ENCODE results near the gene ROBO4. TPM values are rescaled to one million over a fixed set of nuclear protein-coding genes. Genes with fewer than 3 reads are reported as not detected.

The ROBO4 gene
- total and polyA plus RNA-seq, 5 donors from 2014 or later: 0.05 to 1.0 TPM; not detected in 3

DNA sequence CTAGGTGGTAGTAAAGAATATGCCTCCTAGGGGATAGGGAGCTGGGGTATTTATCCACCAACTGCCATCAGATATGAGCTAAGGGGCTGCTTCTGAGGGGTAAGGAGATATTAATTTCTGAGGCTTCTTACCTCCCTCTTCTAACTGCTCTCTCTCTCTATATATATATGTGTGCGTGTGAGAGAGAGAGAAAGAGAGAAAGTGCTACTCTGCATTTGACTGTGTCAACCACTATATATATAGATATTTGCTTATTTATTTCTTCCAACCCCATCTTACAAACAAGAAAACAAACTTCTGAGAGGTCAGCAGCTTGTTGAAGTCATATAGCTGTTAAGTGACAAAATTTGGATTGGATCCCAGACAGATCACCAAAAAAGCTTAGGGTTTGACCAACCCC lies 44.0 kb upstream of the ROBO4 start:
- H3K27ac Mint-ChIP-seq: no peak overlapping the region
- H3K4me3 Mint-ChIP-seq: no peak overlapping the region
- peaks cover 0 to 13% (median 6%) of the 10 kb centered on the region in 4 donors for H3K4me1 Mint-ChIP-seq

DNA sequence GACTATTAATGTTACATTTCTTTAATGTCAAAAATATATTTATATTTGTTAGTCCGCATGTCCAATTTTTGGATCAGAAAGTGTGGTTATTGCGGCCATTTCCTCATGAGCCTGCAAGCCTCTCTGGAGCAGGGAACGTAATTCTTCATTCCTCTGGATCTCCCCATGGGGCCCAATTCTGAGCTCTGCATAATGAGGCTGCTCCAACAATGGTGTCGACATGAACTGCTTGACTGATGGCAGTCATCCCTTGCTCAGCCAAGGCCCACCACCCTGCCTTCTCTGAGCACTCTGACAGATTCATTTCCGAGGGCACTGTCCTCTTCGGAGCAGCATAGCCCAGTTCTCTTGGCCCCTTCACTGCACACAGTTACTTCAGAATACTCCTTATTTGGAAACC lies 41.3 kb upstream of the ROBO4 start:
- no peak overlapping the region for H3K27ac ChIP-seq (ENCODE audit: insufficient read depth, low read length, poor library complexity, severe bottlenecking)
- peaks cover 29% of the 10 kb centered on the region for H3K27me3 Mint-ChIP-seq
- no peak for ATAC-seq (ENCODE audit: low read depth in 2 of 2)
- H3K27me3 ChIP-seq (ENCODE audit: control insufficient read depth, insufficient read depth, low read length): peaks cover 7% of the 10 kb centered on the region
- no peak overlapping the region for H3K4me3 ChIP-seq (ENCODE audit: low read depth, low read length)
- no peak overlapping the region for H3K27ac Mint-ChIP-seq
- H3K36me3 ChIP-seq (ENCODE audit: control insufficient read depth, insufficient read depth, low read length): no peaks in the 10 kb centered on the region
- no peaks in the 10 kb centered on the region for H3K36me3 Mint-ChIP-seq
- H3K4me3 Mint-ChIP-seq: no peak overlapping the region
- no peak for DNase-seq
- H3K9me3 Mint-ChIP-seq: peaks cover 0 to 3% (median 0%) of the 10 kb centered on the region in 7 donors
- peaks cover 0 to 13% (median 5%) of the 10 kb centered on the region in 4 donors for H3K4me1 Mint-ChIP-seq
- H3K9me3 ChIP-seq (ENCODE audit: control insufficient read depth in 2 of 2, low read length in 2 of 2): no peaks in the 10 kb centered on the region
- no peaks in the 10 kb centered on the region for H3K4me1 ChIP-seq (ENCODE audit: control insufficient read depth, insufficient read depth, low read length, poor library complexity, severe bottlenecking)

More for the DNA sequence above, 44.0 kb upstream of the ROBO4 start:
- Histone ChIP-seq H3K4me1 (ENCODE audit: control insufficient read depth, insufficient read depth, low read length, poor library complexity, severe bottlenecking) (no peaks in the 10 kb centered on the region), H3K9me3 (ENCODE audit: control insufficient read depth in 2 of 2, low read length in 2 of 2) (no peaks in the 10 kb centered on the region), H3K4me3 (ENCODE audit: low read depth, low read length) (no peak overlapping the region), H3K27ac (ENCODE audit: insufficient read depth, low read length, poor library complexity, severe bottlenecking) (no peak overlapping the region), H3K36me3 (ENCODE audit: control insufficient read depth, insufficient read depth, low read length) (no peaks in the 10 kb centered on the region), H3K27me3 (ENCODE audit: control insufficient read depth, insufficient read depth, low read length) (peaks cover 7% of the 10 kb centered on the region)
- Mint-ChIP-seq H3K9me3 (peaks cover 0 to 3% (median 0%) of the 10 kb centered on the region in 7 donors), H3K27me3 (peaks cover 24% of the 10 kb centered on the region), H3K36me3 (no peaks in the 10 kb centered on the region)
- DNase-seq (no peak), ATAC-seq (ENCODE audit: low read depth in 2 of 2) (no peak)

DNA sequence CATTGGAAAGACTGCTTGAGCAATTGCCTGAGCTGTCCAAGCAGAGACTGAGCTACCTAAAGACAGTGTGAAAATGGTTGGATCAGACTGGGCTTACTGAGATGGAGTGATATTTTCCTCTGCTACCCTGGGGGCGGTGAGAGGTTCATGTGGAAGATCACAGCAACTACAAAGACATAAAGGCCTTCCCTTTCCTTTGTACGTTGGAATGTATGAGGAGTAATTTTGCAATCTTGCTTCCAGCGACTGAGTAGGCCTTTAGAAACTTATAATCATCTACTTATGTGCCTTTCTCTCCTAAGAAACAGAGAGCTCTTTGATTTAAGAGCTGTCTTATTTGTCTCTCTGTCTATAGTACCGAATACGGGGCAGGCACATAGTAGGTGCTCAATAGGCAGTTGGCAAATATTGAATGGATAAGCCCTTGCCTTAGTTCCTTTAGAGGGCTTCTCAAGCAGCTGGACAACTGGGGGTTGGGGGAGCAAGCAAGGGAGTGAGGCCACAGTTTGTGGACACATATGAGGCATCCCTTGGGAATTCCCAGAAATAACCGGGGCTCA lies 40.6 kb upstream of the ROBO4 start:
- Mint-ChIP-seq H3K9me3 (peaks cover 0 to 1% (median 0%) of the 10 kb centered on the region in 7 donors), H3K4me3 (no peak overlapping the region), H3K27me3 (peaks cover 24% of the 10 kb centered on the region), H3K4me1 (peaks cover 0 to 7% (median under 1%) of the 10 kb centered on the region in 4 donors), H3K36me3 (no peaks in the 10 kb centered on the region), H3K27ac (no peak overlapping the region)
- no peaks in the 10 kb centered on the region for H3K9me3 ChIP-seq (ENCODE audit: control insufficient read depth in 2 of 2, low read length in 2 of 2)
- DNase-seq (no peak), ATAC-seq (ENCODE audit: low read depth in 2 of 2) (no peak)
- H3K36me3 ChIP-seq (ENCODE audit: control insufficient read depth, insufficient read depth, low read length): no peaks in the 10 kb centered on the region
- peaks cover 7% of the 10 kb centered on the region for H3K27me3 ChIP-seq (ENCODE audit: control insufficient read depth, insufficient read depth, low read length)
- no peaks in the 10 kb centered on the region for H3K4me1 ChIP-seq (ENCODE audit: control insufficient read depth, insufficient read depth, low read length, poor library complexity, severe bottlenecking)
- H3K27ac ChIP-seq (ENCODE audit: insufficient read depth, low read length, poor library complexity, severe bottlenecking): no peak overlapping the region
- no peak overlapping the region for H3K4me3 ChIP-seq (ENCODE audit: low read depth, low read length)

DNA sequence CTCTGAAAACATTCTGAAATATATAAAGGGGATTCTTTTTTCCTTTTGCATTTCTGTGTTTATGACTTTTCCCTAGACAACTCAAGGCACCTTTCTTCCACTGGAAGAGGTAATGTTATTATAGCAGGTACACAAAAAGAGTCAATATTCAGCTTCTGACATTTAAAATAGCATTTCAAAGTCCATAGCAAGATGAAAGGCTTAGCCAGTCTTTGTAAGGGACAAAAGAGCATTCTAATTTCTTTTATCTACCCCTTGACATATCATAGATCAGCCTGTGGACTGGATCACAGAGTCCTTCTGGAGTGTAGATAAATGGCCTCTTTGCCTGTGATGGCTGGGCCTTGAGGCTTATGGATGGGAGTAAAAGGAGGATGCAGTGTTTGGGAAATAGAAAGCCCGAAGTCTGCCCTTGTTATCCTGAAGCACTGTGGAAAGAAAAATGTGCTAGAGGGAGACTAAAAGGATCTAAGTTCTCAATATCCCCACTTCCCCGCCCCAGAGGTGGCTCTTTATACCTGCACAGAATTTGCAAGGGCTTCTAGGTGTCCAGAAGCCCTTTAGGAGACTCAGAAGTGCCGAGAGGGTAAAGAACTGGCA lies 39.8 kb upstream of the ROBO4 start:
- H3K4me3 ChIP-seq (ENCODE audit: low read depth, low read length): no peak overlapping the region
- peaks cover 24% of the 10 kb centered on the region for H3K27me3 Mint-ChIP-seq
- peaks cover 0 to 2% (median 0%) of the 10 kb centered on the region in 4 donors for H3K4me1 Mint-ChIP-seq
- no peaks in the 10 kb centered on the region for H3K4me1 ChIP-seq (ENCODE audit: control insufficient read depth, insufficient read depth, low read length, poor library complexity, severe bottlenecking)
- no peak for ATAC-seq (ENCODE audit: low read depth in 2 of 2)
- H3K27me3 ChIP-seq (ENCODE audit: control insufficient read depth, insufficient read depth, low read length): peaks cover 7% of the 10 kb centered on the region
- no peaks in the 10 kb centered on the region for H3K9me3 Mint-ChIP-seq
- H3K4me3 Mint-ChIP-seq: no peak overlapping the region
- no peak for DNase-seq
- H3K36me3 ChIP-seq (ENCODE audit: control insufficient read depth, insufficient read depth, low read length): no peaks in the 10 kb centered on the region
- no peak overlapping the region for H3K27ac ChIP-seq (ENCODE audit: insufficient read depth, low read length, poor library complexity, severe bottlenecking)
- H3K36me3 Mint-ChIP-seq: no peaks in the 10 kb centered on the region
- no peaks in the 10 kb centered on the region for H3K9me3 ChIP-seq (ENCODE audit: control insufficient read depth in 2 of 2, low read length in 2 of 2)
- no peak overlapping the region for H3K27ac Mint-ChIP-seq

DNA sequence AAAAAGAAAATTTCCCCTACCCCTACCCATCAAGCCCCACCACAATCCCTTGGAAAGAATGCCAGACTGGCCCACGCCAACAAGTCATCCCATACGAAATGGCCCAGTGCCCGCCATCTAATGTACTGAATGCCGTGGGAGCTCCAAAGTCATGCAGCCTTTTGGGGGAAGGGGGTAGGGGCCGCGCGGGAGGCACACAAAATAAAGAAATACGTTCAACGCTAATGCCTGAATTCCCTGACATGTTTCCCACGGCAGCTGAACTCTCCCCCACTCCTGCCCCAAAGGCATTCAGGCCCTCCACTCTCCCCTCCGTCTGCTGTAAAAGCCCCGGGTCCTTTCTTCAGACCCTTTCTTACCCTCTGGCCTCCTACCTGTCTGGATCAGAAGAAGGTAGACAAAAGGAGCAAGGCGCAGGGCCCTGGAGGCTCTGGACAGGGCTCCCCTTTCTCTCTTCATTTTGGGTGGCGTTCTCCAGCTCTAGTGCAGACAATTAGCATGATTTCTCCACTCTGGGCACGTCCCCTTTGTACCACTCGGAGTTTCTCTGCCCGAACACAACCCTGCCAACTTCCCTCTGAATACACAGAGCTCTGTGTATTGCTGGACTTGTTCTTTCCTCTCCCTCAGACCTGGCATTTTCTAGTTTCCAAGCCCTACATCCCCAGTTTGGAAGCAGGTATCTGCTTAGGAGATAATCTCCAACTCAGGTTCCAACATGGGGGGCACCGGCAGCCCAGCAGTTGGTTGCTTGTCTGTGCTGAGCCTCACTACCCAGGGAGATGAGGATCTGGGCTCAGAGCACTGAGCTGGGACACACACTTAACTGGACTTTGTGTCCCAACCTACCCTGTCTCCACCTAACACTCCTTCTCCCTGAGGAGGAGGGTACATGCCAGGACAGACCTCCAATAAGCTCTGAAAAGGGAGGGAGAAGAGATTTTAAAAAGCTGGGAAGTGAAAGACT lies 38.2 kb upstream of the ROBO4 start, which contains the start of gene HEPACAM:
Gene HEPACAM, minus strand, starts transcription at position 500 of the 967 bp plus-strand sequence. Its CDS starts 41 bp downstream, at position 459.
- Mint-ChIP-seq H3K27me3 (peaks cover 16% of the 10 kb centered on the region), H3K4me3 (no peak within 1 kb of the TSS), H3K9me3 (no peaks in the 10 kb centered on the region), H3K36me3 (no peaks in the 10 kb centered on the region), H3K27ac (no peak within 1 kb of the TSS), H3K4me1 (peaks cover 0 to 4% (median under 1%) of the 10 kb centered on the region in 4 donors)
- Histone ChIP-seq H3K27ac (ENCODE audit: insufficient read depth, low read length, poor library complexity, severe bottlenecking) (no peak within 1 kb of the TSS), H3K9me3 (ENCODE audit: control insufficient read depth in 2 of 2, low read length in 2 of 2) (no peaks in the 10 kb centered on the region), H3K27me3 (ENCODE audit: control insufficient read depth, insufficient read depth, low read length) (peaks cover 3% of the 10 kb centered on the region), H3K36me3 (ENCODE audit: control insufficient read depth, insufficient read depth, low read length) (no peaks in the 10 kb centered on the region), H3K4me1 (ENCODE audit: control insufficient read depth, insufficient read depth, low read length, poor library complexity, severe bottlenecking) (no peaks in the 10 kb centered on the region), H3K4me3 (ENCODE audit: low read depth, low read length) (no peak within 1 kb of the TSS)
- DNase-seq (no peak), ATAC-seq (ENCODE audit: low read depth in 2 of 2) (no peak)

DNA sequence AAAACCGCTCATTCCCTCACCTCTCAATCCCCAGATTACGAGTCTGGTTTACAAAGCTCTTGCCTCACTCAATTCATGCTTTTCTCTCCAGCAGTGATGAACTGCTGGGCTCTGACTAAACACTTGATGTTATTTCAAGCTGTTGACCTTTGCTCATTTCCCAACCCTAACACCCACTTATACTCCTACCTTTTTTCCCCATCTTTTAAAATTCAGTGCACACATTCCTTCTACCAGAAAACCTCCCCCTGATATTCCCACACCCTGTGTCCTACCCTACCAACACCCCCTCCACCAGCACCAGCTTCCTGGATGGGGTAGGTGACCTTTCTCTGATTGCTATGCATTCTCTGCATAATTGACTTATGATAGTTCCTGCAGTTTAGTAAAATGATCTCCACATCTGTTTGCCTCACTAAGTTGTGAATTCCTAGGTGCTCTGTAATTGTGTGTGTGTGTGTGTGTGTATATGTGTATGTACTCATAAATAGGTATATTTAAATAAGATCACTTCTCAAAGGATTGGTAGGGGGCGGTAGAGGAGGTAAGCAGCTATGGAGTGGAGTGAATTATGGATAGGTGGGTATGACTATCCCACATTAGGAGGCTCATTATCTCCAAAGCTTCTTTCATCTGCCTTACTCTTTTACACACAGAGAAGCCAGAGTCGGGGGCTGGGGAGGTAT lies 37.3 kb upstream of the ROBO4 start:
- H3K4me1 Mint-ChIP-seq: peaks cover 0 to 11% (median 6%) of the 10 kb centered on the region in 4 donors
- Histone ChIP-seq H3K27me3 (ENCODE audit: control insufficient read depth, insufficient read depth, low read length) (peaks cover 5% of the 10 kb centered on the region), H3K4me3 (ENCODE audit: low read depth, low read length) (no peak overlapping the region), H3K9me3 (ENCODE audit: control insufficient read depth in 2 of 2, low read length in 2 of 2) (no peaks in the 10 kb centered on the region), H3K4me1 (ENCODE audit: control insufficient read depth, insufficient read depth, low read length, poor library complexity, severe bottlenecking) (no peaks in the 10 kb centered on the region), H3K27ac (ENCODE audit: insufficient read depth, low read length, poor library complexity, severe bottlenecking) (no peak overlapping the region), H3K36me3 (ENCODE audit: control insufficient read depth, insufficient read depth, low read length) (no peaks in the 10 kb centered on the region)
- DNase-seq (no peak), ATAC-seq (ENCODE audit: low read depth in 2 of 2) (no peak)
- H3K27me3 Mint-ChIP-seq: peaks cover 16% of the 10 kb centered on the region
- H3K36me3 Mint-ChIP-seq: no peaks in the 10 kb centered on the region
- H3K4me3 Mint-ChIP-seq: no peak overlapping the region
- H3K27ac Mint-ChIP-seq: no peak overlapping the region
- no peaks in the 10 kb centered on the region for H3K9me3 Mint-ChIP-seq

DNA sequence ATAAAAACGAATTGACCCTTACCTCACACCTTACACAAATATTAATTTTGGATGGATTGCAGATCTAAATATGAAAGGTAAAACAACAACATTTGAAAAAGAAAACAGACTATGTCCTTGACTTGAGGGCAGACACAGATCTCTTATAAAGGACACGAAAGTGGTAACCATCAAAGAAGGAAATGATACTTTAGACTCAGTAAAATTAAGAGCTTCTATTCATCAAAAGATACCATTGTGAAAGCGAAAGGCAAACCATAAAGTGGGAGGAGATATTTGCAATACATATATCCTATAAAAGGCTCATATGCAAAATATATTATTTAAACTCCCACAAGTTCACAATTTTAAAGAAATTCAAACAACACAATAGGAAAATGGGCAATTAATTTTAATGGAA lies 33.1 kb upstream of the ROBO4 start:
- Histone ChIP-seq H3K4me1 (ENCODE audit: control insufficient read depth, insufficient read depth, low read length, poor library complexity, severe bottlenecking) (no peaks in the 10 kb centered on the region), H3K36me3 (ENCODE audit: control insufficient read depth, insufficient read depth, low read length) (no peaks in the 10 kb centered on the region), H3K27ac (ENCODE audit: insufficient read depth, low read length, poor library complexity, severe bottlenecking) (no peak overlapping the region), H3K4me3 (ENCODE audit: low read depth, low read length) (no peak overlapping the region), H3K27me3 (ENCODE audit: control insufficient read depth, insufficient read depth, low read length) (peaks cover 1% of the 10 kb centered on the region), H3K9me3 (ENCODE audit: control insufficient read depth in 2 of 2, low read length in 2 of 2) (no peaks in the 10 kb centered on the region)
- H3K4me1 Mint-ChIP-seq: peaks cover 0 to 11% (median 6%) of the 10 kb centered on the region in 4 donors
- DNase-seq (peak in 1 of 3 donors; percentile 72), ATAC-seq (ENCODE audit: low read depth in 2 of 2) (no peak)
- no peaks in the 10 kb centered on the region for H3K9me3 Mint-ChIP-seq
- H3K4me3 Mint-ChIP-seq: no peak overlapping the region
- H3K27me3 Mint-ChIP-seq: peaks cover 1% of the 10 kb centered on the region
- peak overlapping the region in 2 of 3 donors; percentile 33 to 57 for H3K27ac Mint-ChIP-seq
- no peaks in the 10 kb centered on the region for H3K36me3 Mint-ChIP-seq

Measured in CD4-positive, CD25-positive, alpha-beta regulatory T cell (primary cell).